ENCODE measurements around the gene OPALIN. TPM values are rescaled to one million over a fixed set of nuclear protein-coding genes. Genes with fewer than 3 reads are reported as not detected.

OPALIN gene
- total RNA-seq, 2 donors from 2014 or later: 0.17 TPM; not detected in 1

GRCh38 chr10:96319754-96320474 lies 38.9 kb downstream of the OPALIN start:
- H3K27me3 ChIP-seq (replicated peaks; ENCODE audit: insufficient read depth): no peaks in the 10 kb centered on the region
- H3K9me3 ChIP-seq: no peaks in the 10 kb centered on the region
- H3K4me1 ChIP-seq (replicated peaks): no peaks in the 10 kb centered on the region
- intact Hi-C loops (cut with DNase I): no loop called here
- no peak overlapping the region for H3K4me3 ChIP-seq
- H3K27ac ChIP-seq: no peak overlapping the region
- no peaks in the 10 kb centered on the region for H3K36me3 ChIP-seq
- 37% methylated on average over 3 of the region's 3 CpGs for WGBS
- TF ChIP-seq CTCF (IDR thresholded peaks at IDR 0.05) (no peak), POLR2A (IDR thresholded peaks at IDR 0.05) (no peak), POLR2AphosphoS5 (IDR thresholded peaks at IDR 0.05) (no peak)
- DNase-seq (ENCODE audit: low spot score): no peak

- 80% methylated on average over 4 of the region's 4 CpGs for whole genome bisulfite sequencing
- TF ChIP-seq POLR2AphosphoS5 (IDR thresholded peaks at IDR 0.05) (no peak), POLR2A (IDR thresholded peaks at IDR 0.05) (no peak), CTCF (IDR thresholded peaks at IDR 0.05) (no peak)
- no peak for DNase-seq (ENCODE audit: low spot score)
- H3K27me3 ChIP-seq (replicated peaks; ENCODE audit: insufficient read depth): no peaks in the 10 kb centered on the region
- H3K27ac ChIP-seq: no peak overlapping the region
- no peaks in the 10 kb centered on the region for H3K4me1 ChIP-seq (replicated peaks)
- no peaks in the 10 kb centered on the region for H3K9me3 ChIP-seq
- intact Hi-C loops (cut with DNase I): no loop called here
- no peaks in the 10 kb centered on the region for H3K36me3 ChIP-seq
- H3K4me3 ChIP-seq: no peak overlapping the region
Observed at GRCh38 chr10:96317067-96317833, 41.6 kb downstream of the OPALIN start.

- no peak overlapping the region for H3K4me3 ChIP-seq
- TF ChIP-seq CTCF (IDR thresholded peaks at IDR 0.05) (no peak), POLR2A (IDR thresholded peaks at IDR 0.05) (no peak), POLR2AphosphoS5 (IDR thresholded peaks at IDR 0.05) (no peak)
- no peak overlapping the region for H3K27ac ChIP-seq
- no peaks in the 10 kb centered on the region for H3K36me3 ChIP-seq
- H3K27me3 ChIP-seq (replicated peaks; ENCODE audit: insufficient read depth): no peaks in the 10 kb centered on the region
- intact Hi-C loops (cut with DNase I): no loop called here
- no peaks in the 10 kb centered on the region for H3K4me1 ChIP-seq (replicated peaks)
- DNase-seq (ENCODE audit: low spot score): no peak
- WGBS: 73% methylated on average over 2 of the region's 2 CpGs
- no peaks in the 10 kb centered on the region for H3K9me3 ChIP-seq
Observed at GRCh38 chr10:96313344-96313743, 45.5 kb downstream of the OPALIN start.

GRCh38 chr10:96311180-96311715 lies 47.6 kb downstream of the OPALIN start:
- intact Hi-C loops (cut with DNase I): no loop called here
- H3K4me3 ChIP-seq: no peak overlapping the region
- 66% methylated on average over 3 of the region's 3 CpGs for WGBS
- no peaks in the 10 kb centered on the region for H3K9me3 ChIP-seq
- H3K36me3 ChIP-seq: no peaks in the 10 kb centered on the region
- no peaks in the 10 kb centered on the region for H3K4me1 ChIP-seq (replicated peaks)
- H3K27me3 ChIP-seq (replicated peaks; ENCODE audit: insufficient read depth): no peaks in the 10 kb centered on the region
- TF ChIP-seq POLR2A (IDR thresholded peaks at IDR 0.05): no peak
- TF ChIP-seq CTCF (IDR thresholded peaks at IDR 0.05): no peak
- no peak for TF ChIP-seq POLR2AphosphoS5 (IDR thresholded peaks at IDR 0.05)
- no peak overlapping the region for H3K27ac ChIP-seq
- no peak for DNase-seq (ENCODE audit: low spot score)

Measured in prostate gland (tissue), 2 donors.